IPS-15b (cell line): ENCODE data around the gene ZFAND3.

Source experiments
- H3K27me3 ChIP-seq: one replicate; pipeline ENCODE4 v1.6.1; 2013; ENCODE audit warnings: low read length; ENCODE audit not compliant: control insufficient read depth, insufficient read depth
- H3K36me3 ChIP-seq: one replicate; pipeline ENCODE4 v1.6.1; 2013; ENCODE audit warnings: low read length; ENCODE audit not compliant: control insufficient read depth, insufficient read depth
- H3K4me1 ChIP-seq: one replicate; pipeline ENCODE4 v1.6.1; 2013; ENCODE audit warnings: mild to moderate bottlenecking, low read length; ENCODE audit not compliant: control insufficient read depth, insufficient read depth
- H3K4me3 ChIP-seq: one replicate; pipeline ENCODE4 v1.5.1; 2013; ENCODE audit warnings: low read depth, low read length
- H3K9ac ChIP-seq: one replicate; pipeline ENCODE4 v1.6.1; 2013; ENCODE audit warnings: low read depth, mild to moderate bottlenecking, low read length
- H3K9me3 ChIP-seq: one replicate; pipeline ENCODE4 v1.6.1; 2013; ENCODE audit warnings: mild to moderate bottlenecking, low read length; ENCODE audit not compliant: control insufficient read depth, insufficient read depth

Gene ZFAND3

DNA sequence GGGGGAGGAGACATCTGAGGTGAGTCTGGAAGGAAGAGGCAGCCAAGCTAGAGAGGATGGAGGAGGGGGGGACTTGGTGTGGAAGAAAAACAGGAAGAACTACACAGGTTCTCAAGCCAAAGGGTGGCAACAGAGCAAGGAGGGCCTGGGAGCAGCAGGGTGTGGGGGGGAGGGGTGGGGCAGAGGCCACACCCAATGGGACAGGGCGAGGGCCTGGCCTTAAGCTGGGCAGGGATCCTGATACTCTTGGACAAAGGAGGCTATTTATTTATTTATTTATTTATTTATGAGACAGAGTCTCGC, 359.0 kb downstream of the ZFAND3 start:
- Histone ChIP-seq H3K4me3 (no peak overlapping the region), H3K9me3 (no peaks in the 10 kb centered on the region), H3K27me3 (no peaks in the 10 kb centered on the region), H3K4me1 (no peaks in the 10 kb centered on the region), H3K9ac (no peak overlapping the region), H3K36me3 (no peaks in the 10 kb centered on the region)

DNA sequence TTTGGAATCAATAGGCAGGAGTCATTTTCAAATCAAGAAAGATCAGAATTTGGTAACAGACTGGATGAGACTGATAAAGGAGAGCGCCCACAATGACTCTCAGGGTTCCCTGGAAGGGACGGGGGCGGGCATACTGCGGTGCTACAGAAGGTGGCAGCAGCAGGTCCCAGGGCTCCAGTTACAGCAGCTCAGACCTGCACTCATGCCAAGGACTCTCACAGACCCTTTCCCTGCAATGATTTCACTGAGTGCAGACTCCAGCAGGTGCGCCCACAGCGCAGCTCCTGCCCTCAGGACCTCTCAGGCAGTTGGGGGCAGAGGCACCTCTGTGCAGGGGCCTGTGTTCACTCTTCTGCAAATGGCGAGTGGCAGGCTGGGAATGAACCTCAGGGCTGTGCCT, 359.8 kb downstream of the ZFAND3 start:
- no peaks in the 10 kb centered on the region for H3K36me3 ChIP-seq
- H3K9ac ChIP-seq, result no peak overlapping the region
- no peaks in the 10 kb centered on the region for H3K9me3 ChIP-seq
- H3K27me3 ChIP-seq, result no peaks in the 10 kb centered on the region
- H3K4me1 ChIP-seq, result no peaks in the 10 kb centered on the region
- H3K4me3 ChIP-seq, result no peak overlapping the region

DNA sequence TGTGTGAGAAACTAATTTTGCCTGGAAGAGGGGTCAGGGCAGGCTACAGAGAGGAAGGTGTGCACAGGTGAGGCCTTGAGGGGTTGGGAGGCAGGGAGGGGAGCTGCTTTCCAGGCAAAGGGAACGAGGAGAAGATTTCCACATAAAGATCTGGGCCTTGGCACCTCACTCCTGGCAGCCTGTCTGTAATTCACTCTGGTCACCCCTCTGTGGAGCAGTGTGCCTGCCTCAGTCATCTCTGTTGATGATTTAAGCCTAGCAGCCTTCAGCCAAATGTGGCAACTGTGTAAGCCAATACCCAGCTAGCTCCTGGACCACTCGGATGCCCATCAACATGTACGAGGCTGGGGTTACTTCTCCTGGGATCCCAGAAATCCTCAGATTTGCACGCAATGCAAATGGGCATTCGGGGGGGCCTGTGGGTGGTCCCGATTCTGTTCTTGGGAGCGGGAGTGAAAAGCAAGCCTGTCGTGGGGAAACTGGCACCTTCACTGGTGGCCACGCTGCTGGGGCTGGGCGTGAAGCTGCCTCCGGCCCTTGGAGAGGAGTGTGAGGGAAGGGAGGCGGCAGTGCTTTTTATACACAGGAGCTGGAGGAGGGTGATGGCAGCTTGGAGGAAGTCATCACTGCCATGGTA, 360.4 kb downstream of the ZFAND3 start:
- H3K36me3 ChIP-seq, result no peaks in the 10 kb centered on the region
- no peak overlapping the region for H3K9ac ChIP-seq
- no peaks in the 10 kb centered on the region for H3K4me1 ChIP-seq
- H3K9me3 ChIP-seq, result no peaks in the 10 kb centered on the region
- H3K27me3 ChIP-seq, result no peaks in the 10 kb centered on the region
- no peak overlapping the region for H3K4me3 ChIP-seq

DNA sequence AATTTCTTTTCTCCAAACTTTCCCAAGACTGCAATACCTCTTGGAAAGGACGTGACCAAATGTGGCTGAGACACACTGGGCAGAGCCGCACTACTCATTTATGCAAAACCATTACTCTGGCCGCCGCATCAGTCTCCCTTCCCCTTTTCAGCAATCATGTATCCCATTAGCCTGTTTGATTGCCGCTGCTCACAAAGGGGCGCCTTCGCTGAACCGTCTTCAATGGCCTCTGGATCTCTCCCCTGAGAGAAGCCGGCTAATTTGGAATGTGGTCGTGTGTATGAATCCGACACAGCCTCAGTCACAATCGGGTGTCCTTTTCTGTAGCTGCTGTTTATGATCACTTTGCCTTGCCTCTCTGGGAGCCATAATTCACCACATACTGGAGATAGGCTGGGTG, 361.1 kb downstream of the ZFAND3 start:
- no peak overlapping the region for H3K9ac ChIP-seq
- H3K36me3 ChIP-seq, result no peaks in the 10 kb centered on the region
- no peaks in the 10 kb centered on the region for H3K27me3 ChIP-seq
- no peak overlapping the region for H3K4me3 ChIP-seq
- no peaks in the 10 kb centered on the region for H3K9me3 ChIP-seq
- H3K4me1 ChIP-seq, result no peaks in the 10 kb centered on the region

DNA sequence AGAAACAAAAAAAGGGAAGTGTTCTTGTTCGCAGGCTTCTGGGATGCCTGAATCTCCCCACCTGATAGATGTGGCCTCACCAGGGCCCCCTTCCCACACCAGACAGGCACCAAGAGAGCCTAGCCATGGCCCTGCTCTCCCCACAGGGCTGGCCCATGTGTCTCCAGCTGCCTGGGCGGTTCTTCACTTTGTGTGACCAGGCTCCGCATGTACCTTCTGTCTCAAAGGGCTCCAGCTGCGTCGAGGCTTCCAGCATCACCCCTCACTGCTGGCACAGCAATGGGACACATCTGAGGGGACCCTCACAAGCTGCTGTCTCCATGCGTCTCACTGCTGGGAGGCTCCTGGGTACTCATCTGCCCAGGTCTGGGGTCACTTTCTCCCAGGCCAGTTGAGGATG, 362.9 kb downstream of the ZFAND3 start:
- H3K4me1 ChIP-seq, result peaks cover 3% of the 10 kb centered on the region
- no peaks in the 10 kb centered on the region for H3K9me3 ChIP-seq
- H3K4me3 ChIP-seq, result no peak overlapping the region
- no peak overlapping the region for H3K9ac ChIP-seq
- H3K36me3 ChIP-seq, result no peaks in the 10 kb centered on the region
- no peaks in the 10 kb centered on the region for H3K27me3 ChIP-seq

DNA sequence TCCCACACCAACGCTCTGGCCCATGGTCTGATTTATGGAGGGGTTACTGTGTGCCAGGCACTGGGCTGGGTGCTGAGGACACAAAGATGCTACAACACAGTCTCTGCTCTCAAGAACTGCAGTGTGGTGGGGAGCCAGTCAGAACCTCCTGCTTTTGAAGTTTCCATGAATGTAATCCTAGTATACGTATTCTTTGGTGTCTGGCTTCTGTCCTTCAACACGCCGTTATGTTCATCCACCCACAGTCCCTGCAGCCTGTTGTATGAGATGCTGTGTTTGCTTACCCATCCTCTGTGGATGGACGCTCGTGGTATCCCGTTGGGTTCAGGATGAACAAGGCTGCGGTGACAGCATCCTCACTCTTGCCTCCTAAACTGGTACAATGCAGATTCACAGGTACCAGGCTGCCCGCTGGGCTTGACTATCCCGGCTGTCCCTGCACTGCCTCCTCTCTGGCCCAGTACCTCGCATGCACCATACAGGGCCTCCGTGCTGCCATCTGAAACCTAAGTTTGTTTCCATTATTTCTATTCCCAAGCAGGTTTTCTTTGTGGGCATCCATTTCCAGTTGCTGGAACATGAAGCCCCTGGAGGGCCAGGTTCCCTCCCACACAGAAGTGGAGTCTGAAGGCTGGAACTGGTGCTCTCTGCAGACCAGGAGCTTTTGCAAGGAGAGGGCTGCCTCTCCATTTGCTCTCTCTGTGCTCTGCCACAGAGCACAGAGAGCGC, 364.5 kb downstream of the ZFAND3 start:
- Histone ChIP-seq H3K9ac (no peak overlapping the region), H3K27me3 (no peaks in the 10 kb centered on the region), H3K4me1 (peaks cover 3% of the 10 kb centered on the region), H3K9me3 (no peaks in the 10 kb centered on the region), H3K36me3 (no peaks in the 10 kb centered on the region), H3K4me3 (no peak overlapping the region)

DNA sequence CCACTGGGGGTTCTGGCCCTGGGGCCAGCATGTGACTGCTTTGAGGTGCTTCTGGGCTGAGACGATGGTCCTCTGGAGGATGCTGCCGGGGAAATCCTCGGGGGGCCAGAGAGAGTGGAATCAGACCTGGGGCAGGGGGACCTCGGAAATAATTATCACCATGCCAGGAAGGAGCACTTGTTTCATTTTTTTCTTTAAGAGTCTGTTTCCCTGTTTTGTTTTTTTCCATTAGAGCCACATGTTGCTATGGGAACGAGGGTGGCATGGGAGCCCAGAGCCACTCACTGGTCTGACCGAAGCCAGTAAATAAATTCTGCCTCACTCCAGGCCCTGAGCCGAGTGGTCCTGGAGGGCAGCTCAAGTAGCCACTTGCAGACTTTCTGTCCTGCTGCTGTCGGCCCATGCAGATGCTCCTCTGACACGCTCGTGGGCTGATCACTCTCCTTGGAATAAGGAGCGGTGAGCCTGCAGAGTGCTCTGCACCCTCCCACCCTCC, 365.1 kb downstream of the ZFAND3 start:
- Histone ChIP-seq H3K9me3 (no peaks in the 10 kb centered on the region), H3K4me3 (no peak overlapping the region), H3K9ac (no peak overlapping the region), H3K4me1 (peaks cover 3% of the 10 kb centered on the region), H3K27me3 (no peaks in the 10 kb centered on the region), H3K36me3 (no peaks in the 10 kb centered on the region)

DNA sequence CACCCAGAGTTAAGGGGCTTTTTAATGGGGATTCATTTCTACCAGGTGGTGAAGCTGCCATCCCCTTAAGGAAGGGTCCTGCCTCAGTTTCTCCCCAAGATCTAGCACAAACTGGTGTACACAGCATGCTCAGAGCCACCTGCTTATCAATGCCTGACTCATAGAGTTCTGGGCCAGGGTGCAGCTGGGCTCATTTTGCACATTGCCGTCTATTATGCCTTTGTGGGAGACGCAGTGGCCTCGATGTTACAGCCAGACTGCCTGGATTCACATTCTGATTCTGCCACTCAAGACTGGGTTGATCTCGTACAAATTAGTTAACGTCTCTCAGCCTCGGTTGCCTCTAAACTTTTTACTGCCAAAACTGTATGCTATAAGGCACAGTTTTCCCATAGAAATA, 365.7 kb downstream of the ZFAND3 start:
- H3K36me3 ChIP-seq, result no peaks in the 10 kb centered on the region
- H3K4me3 ChIP-seq, result no peak overlapping the region
- no peaks in the 10 kb centered on the region for H3K27me3 ChIP-seq

DNA sequence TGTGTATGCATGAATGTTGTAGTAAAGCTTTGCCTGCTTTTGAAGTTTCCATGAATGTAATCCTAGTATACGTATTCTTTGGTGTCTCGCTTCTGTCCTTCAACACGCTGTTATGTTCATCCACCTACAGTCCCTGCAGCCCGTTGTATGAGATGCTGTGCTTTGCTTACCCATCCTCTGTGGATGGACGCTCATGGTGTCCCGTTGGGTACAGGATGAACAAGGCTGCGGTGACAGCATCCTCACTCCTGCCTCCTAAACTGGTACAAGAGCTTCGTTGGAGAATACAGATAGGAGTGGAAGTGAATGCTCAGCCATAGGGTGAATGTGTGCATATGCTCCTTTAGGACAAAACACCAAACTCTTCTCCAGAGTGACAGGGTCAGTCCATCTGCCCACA, 366.2 kb downstream of the ZFAND3 start:
- Histone ChIP-seq H3K36me3 (no peaks in the 10 kb centered on the region), H3K9me3 (no peaks in the 10 kb centered on the region), H3K4me3 (no peak overlapping the region), H3K4me1 (peaks cover 3% of the 10 kb centered on the region), H3K9ac (no peak overlapping the region), H3K27me3 (no peaks in the 10 kb centered on the region)

More for the DNA sequence above, 365.7 kb downstream of the ZFAND3 start:
- H3K4me1 ChIP-seq, result peaks cover 3% of the 10 kb centered on the region
- H3K9ac ChIP-seq, result no peak overlapping the region
- H3K9me3 ChIP-seq, result no peaks in the 10 kb centered on the region

DNA sequence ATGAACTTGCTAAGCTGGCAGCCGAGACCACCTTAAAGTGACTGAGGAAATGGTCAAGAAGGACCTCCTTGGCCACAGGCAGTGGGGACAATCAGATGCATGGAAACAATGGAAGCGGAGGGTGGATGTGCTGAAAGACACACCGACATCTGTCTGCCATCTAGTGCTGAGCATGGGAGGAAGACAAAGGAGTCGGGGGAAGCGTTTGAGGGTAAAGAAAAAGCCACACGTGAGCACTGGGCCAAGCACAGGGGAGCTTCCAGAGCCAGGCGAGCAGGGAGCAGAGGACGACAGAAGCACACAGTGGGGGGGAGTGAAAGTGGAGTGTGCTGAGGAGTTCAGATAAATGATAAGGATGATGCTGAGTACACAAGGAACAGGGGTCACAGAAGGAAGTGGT, 367.8 kb downstream of the ZFAND3 start:
- no peak overlapping the region for H3K4me3 ChIP-seq
- no peaks in the 10 kb centered on the region for H3K27me3 ChIP-seq
- H3K9ac ChIP-seq, result no peak overlapping the region

DNA sequence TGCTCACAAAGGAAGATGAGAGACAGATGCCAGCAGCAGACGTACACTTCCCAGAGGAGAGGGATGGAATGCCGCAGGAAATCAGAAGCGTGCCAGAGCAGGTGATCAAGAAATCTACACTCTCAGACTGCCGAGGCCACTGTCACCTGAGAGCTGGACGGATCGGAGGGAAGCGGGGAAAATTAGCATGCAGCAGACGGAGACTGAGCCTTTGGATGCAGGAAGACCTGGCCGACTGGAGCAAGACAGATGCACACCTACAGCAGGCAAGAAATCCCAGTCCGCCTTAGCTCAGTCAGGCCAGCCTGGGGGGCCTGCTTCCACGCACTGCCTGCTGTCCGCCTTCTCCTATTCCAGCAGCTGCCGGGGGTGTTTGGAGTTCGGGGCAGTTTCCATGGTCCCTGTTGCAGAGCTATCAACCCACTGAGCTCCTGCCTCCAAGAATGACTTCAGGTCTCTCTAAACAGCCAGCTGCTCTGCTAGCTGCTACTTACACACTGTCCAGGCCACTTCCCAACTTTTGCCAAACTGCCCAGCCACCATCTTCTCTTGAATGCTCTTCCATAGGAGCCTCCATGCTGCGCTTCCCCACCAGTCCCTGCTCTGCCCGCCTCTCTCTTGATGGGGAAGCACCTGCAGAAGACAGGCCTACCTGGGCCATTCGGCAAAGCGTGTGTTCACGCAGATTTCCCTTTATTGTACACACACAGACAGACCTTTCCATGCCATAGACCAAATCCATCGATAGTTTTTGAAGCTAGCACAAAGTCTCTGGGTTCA, 368.5 kb downstream of the ZFAND3 start:
- Histone ChIP-seq H3K4me3 (no peak overlapping the region), H3K9ac (no peak overlapping the region), H3K27me3 (no peaks in the 10 kb centered on the region), H3K9me3 (no peaks in the 10 kb centered on the region), H3K36me3 (no peaks in the 10 kb centered on the region), H3K4me1 (peaks cover 12% of the 10 kb centered on the region)

More for the DNA sequence above, 367.8 kb downstream of the ZFAND3 start:
- no peaks in the 10 kb centered on the region for H3K36me3 ChIP-seq
- H3K9me3 ChIP-seq, result no peaks in the 10 kb centered on the region
- peaks cover 8% of the 10 kb centered on the region for H3K4me1 ChIP-seq
